Measurements from ENCODE around the gene ATP6V1E1. TPM values are rescaled to one million over a fixed set of nuclear protein-coding genes. Genes with fewer than 3 reads are reported as not detected.

The ATP6V1E1 gene
- total RNA-seq, 1 experiment from 2014 or later = 89.2 TPM

- no peak for TF ChIP-seq CTCF (conservative IDR thresholded peaks at IDR 0.05)
- Histone ChIP-seq H3K14ac (ENCODE audit: insufficient read depth, low read length) (no peak overlapping the region), H3K27me3 (ENCODE audit: insufficient read depth, low read length) (no peaks in the 10 kb centered on the region), H4K20me1 (ENCODE audit: control insufficient read depth, insufficient read depth, insufficient read length) (no peaks in the 10 kb centered on the region), H3K23me2 (ENCODE audit: insufficient read length, low read depth, low read length, poor library complexity, severe bottlenecking) (no peaks in the 10 kb centered on the region), H3K79me2 (ENCODE audit: insufficient read depth, low read length) (no peaks in the 10 kb centered on the region), H3K4me1 (ENCODE audit: insufficient read depth, low read length) (no peaks in the 10 kb centered on the region), H3K4ac (ENCODE audit: low read depth, low read length) (no peak overlapping the region), H2BK5ac (ENCODE audit: insufficient read length, low read length) (no peak overlapping the region), H2AFZ (ENCODE audit: low read length) (no peak overlapping the region), H4K8ac (replicated peaks; ENCODE audit: insufficient read length, low read depth, low read length) (no peak overlapping the region), H3K4me2 (ENCODE audit: insufficient read depth, insufficient read length, low read length) (no peak overlapping the region), H3K9me3 (ENCODE audit: control insufficient read depth, low read depth, low read length) (no peaks in the 10 kb centered on the region), H3K56ac (ENCODE audit: insufficient read length, low read depth, low read length) (no peak overlapping the region), H3K9ac (ENCODE audit: extremely low read depth, insufficient read length, low read length) (no peak overlapping the region), H2BK20ac (ENCODE audit: low read depth, low read length, poor library complexity, severe bottlenecking) (no peak overlapping the region), H3T11ph (ENCODE audit: low read length) (no peak overlapping the region), H2AK5ac (ENCODE audit: insufficient read length, low read length) (no peak overlapping the region), H2BK15ac (ENCODE audit: low read depth, low read length) (no peak overlapping the region), H3K18ac (ENCODE audit: insufficient read length, low read depth, low read length) (no peak overlapping the region), H3K23ac (ENCODE audit: insufficient read length, low read depth, low read length) (no peak overlapping the region), H3K27ac (ENCODE audit: insufficient read length, low read depth, low read length) (no peak overlapping the region), H2BK12ac (ENCODE audit: insufficient read length, low read depth, low read length) (no peak overlapping the region), H2BK120ac (ENCODE audit: low read depth, low read length, poor library complexity, severe bottlenecking) (no peak overlapping the region), H4K91ac (ENCODE audit: insufficient read length, low read depth, low read length) (no peak overlapping the region), H3K79me1 (ENCODE audit: insufficient read depth, low read depth, low read length, poor library complexity, severe bottlenecking) (no peaks in the 10 kb centered on the region), H4K5ac (ENCODE audit: insufficient read length, low read depth, low read length) (no peak overlapping the region)
- Mint-ChIP-seq H3K4me1 (no peaks in the 10 kb centered on the region), H3K36me3 (ENCODE audit: insufficient read depth in 1 of 3, low read depth in 3 of 3) (peaks cover 62 to 90% (median 76%) of the 10 kb centered on the region in 3 experiments), H3K27ac (peak overlapping the region; percentile 35 to 86 (median 80); a peak in 4 of 7 replicates), H3K4me3 (no peak overlapping the region), H3K27me3 (ENCODE audit: low read depth) (no peaks in the 10 kb centered on the region), H3K9me3 (no peaks in the 10 kb centered on the region; a peak in 1 of 5 replicates)
- no peak for DNase-seq
- no CpG with 5 or more reads among the region's 23 CpGs for WGBS (ENCODE audit: extremely low coverage, insufficient read length, low lambda C conversion rate)
Measured at GRCh38 chr22:17548010-17548755, 80.4 kb downstream of the ATP6V1E1 start.
